Tibial nerve (tissue), 4 donors: Measurements from ENCODE around the gene LRIT1. TPM values are rescaled to one million over a fixed set of nuclear protein-coding genes. Genes with fewer than 3 reads are reported as not detected.

Experiments
- DNase-seq, 2 donors: peaks; one replicate each; pipeline ENCODE4 v3.0.0-alpha.2; 2019; ENCODE audit warnings: low spot score in 2 of 2
- H3K27ac ChIP-seq, 4 donors: fragments of 200-600 bp; sonication (generic) in 3 of 4; one replicate each; pipeline ENCODE4 v1.5.1; 2017 to 2019; ENCODE audit warnings: mild to moderate bottlenecking in 1 of 4
- H3K27me3 ChIP-seq, 2 donors: fragments of 200-600 bp; sonication (generic) in 1 of 2; one replicate each; pipeline versions ENCODE4 v1.5.1 to v1.6.0; 2017 to 2019
- H3K36me3 ChIP-seq, 3 donors: fragments of 200-600 bp; sonication (generic); one replicate each; pipeline ENCODE4 v1.5.1; 2018 to 2019
- H3K4me1 ChIP-seq, 4 donors: fragments of 200-600 bp; sonication (generic) in 3 of 4; one replicate each; pipeline ENCODE4 v1.5.1; 2017 to 2019
- H3K4me3 ChIP-seq, 4 donors: fragments of 200-600 bp; sonication (generic) in 3 of 4; one replicate each; pipeline ENCODE4 v1.5.1; 2017 to 2019; ENCODE audit warnings: mild to moderate bottlenecking in 1 of 4, moderate library complexity in 1 of 4
- H3K9me3 ChIP-seq, 4 donors: fragments of 200-600 bp; sonication (generic) in 3 of 4; one replicate each; pipeline ENCODE4 v1.5.1; 2017 to 2019
- CTCF ChIP-seq, 5 experiments: fragments of 200-600 bp in 3 of 5; fragments of 450-650 bp in 2 of 5; sonication (generic) in 3 of 5; IDR thresholded peaks; one replicate each; pipeline ENCODE4 v1.5.1; 2016 to 2019; ENCODE audit warnings: antibody characterized with exemption in 5 of 5, mild to moderate bottlenecking in 3 of 5, moderate library complexity in 2 of 5
- EP300 ChIP-seq, 2 donors: sonication (generic); formaldehyde crosslinking; IDR thresholded peaks; one replicate each; pipeline ENCODE4 v1.6.1; 2017; ENCODE audit warnings: antibody characterized with exemption in 2 of 2, mild to moderate bottlenecking in 1 of 2
- POLR2A ChIP-seq, 2 donors: fragments of 450-650 bp; IDR thresholded peaks; one replicate each; pipeline ENCODE4 v1.6.1; 2017; ENCODE audit warnings: antibody characterized with exemption in 2 of 2, mild to moderate bottlenecking in 2 of 2, moderate library complexity in 2 of 2
- WGBS, 2 donors: methylation state at CpG; one replicate each; pipeline ENCODE4 v1.1.5; 2018; 5-methylcytosine and 5-hydroxymethylcytosine counted together
- total RNA-seq, 4 donors: library from RNA; depleted of rRNA; stranded (reverse); fragments of >200 nt; gene quantifications; one replicate each; pipeline ENCODE4 v1.1.0, GENCODE V29; 2016

LRIT1 gene
- total RNA-seq, 4 donors from 2014 or later = not detected

DNA sequence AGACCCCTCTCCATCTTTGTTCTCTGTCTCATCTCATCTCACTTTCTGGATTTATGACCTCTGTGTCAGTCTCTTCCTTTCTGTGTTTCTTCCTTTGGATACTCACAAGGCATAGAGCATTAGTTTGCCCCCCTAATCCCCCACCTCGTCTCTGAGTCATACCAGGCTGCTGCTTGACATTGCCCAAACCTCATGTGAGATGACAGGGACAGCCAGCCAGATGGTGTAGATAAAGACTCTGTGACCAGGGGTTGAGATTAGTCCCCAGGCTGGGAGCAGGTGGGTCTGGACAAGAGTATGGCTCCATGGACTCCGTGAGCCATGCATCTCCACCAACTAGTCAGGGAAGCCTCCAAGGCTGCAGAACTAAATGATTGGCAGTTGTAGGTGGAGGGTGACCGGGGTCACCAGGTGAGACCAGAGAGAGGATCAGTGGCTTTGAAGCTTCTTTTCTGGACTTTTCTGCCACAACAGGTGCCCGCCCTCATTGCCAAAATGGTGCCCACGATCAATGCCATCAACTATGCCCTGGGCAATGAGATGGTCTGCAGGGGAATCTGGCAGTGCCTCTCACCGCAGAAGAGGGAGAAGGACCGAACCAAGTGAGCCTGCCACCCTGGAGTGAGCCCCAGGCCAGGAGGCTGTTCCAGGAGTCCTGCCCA lies 16.8 kb upstream of the LRIT1 start:
- no peaks in the 10 kb centered on the region for H3K27me3 ChIP-seq
- H3K9me3 ChIP-seq = no peaks in the 10 kb centered on the region
- H3K4me1 ChIP-seq = peaks cover 0 to 9% (median 0%) of the 10 kb centered on the region in 4 donors
- DNase-seq = no peak
- H3K27ac ChIP-seq = no peak overlapping the region
- 85 to 87% methylated on average over 7 of the region's 7 CpGs for WGBS, 2 donors
- H3K4me3 ChIP-seq = no peak overlapping the region
- no peaks in the 10 kb centered on the region for H3K36me3 ChIP-seq
- TF ChIP-seq POLR2A (IDR thresholded peaks at IDR 0.05) (no peak), CTCF (IDR thresholded peaks at IDR 0.05) (no peak)

DNA sequence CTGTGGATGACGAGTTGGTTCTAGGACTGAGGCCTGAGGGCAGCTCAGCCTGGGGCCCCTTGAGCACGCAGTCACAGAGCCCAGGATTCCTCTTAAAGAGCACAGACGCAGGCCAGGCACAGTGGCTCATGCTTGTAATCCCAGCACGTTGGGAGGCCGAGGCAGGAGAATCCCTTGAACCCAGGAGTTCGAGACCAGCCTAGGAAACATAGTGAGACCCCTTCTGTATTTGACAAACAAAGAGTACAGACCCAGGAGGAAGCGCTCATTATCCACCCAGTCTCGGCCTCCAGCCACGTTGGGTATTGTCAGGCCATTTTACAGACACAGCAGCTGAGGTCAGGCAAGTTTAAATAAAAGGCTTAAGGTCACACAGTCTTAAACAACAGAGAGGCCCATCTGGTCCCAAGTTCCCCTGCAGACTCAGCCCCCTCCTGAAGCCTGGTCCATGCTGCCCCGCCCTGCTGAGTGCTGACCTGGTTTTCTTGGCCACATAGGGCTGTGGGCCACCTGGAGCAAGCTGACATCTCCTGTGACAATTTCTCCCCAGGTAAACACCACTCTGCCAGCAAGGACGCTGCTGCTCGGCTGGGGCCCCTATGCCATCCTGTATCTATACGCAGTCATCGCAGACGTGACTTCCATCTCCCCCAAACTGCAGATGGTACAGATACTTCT lies 16.1 kb upstream of the LRIT1 start:
- WGBS, 2 donors = 71 to 79% methylated on average over 15 of the region's 15 CpGs
- TF ChIP-seq POLR2A (IDR thresholded peaks at IDR 0.05) (no peak), CTCF (IDR thresholded peaks at IDR 0.05) (no peak), EP300 (IDR thresholded peaks at IDR 0.05) (no peak)
- no peak overlapping the region for H3K4me3 ChIP-seq
- peaks cover 0 to 9% (median 0%) of the 10 kb centered on the region in 4 donors for H3K4me1 ChIP-seq
- no peak overlapping the region for H3K27ac ChIP-seq
- DNase-seq = no peak
- no peaks in the 10 kb centered on the region for H3K36me3 ChIP-seq
- H3K27me3 ChIP-seq = no peaks in the 10 kb centered on the region
- no peaks in the 10 kb centered on the region for H3K9me3 ChIP-seq

DNA sequence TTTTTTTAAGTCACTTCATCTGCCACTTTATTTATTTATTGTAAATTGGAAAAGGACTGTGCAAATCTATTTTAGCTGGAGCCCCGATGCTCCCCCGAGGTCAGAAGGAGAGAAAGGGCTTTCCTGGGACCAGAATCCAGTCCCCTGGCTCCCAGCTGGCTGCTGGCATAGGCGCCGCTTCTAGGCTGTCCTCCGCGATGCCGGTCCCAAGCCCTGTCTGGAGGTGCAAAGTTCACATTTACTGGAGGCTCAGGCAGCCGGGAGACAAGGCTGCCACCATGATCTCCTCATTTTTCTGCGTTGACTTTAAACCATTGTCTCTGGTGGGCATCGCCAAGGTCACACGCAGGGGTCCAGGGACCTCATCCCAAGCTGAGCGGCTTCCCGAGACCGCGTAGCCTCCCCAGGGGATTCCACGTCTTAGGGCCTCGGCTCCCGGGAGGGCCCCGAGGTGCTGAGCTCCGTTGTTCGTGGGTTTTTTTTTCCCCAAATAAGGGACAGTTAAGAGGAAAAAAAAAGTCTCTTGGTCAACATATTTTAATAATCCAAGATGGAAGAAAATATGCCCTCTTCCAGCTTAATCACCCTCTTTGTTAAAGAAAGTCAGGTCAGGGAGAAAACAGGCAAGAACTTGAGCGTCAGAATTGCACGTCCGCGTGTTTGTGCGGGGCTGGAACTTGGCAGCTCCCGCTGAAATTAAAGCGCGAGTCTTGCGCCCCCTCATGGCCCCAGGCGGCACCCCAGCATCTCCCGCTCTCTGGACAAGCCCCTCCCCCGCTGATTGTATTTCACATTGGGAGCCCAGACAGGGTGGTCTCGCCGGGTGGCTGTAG lies 15.4 kb upstream of the LRIT1 start:
- no peak for TF ChIP-seq EP300 (IDR thresholded peaks at IDR 0.05)
- TF ChIP-seq CTCF (IDR thresholded peaks at IDR 0.05) = peak; percentile 54 to 78 (median 74)
- no peak for TF ChIP-seq POLR2A (IDR thresholded peaks at IDR 0.05)
- Histone ChIP-seq H3K4me1 (peaks cover 0 to 9% (median 0%) of the 10 kb centered on the region in 4 donors), H3K36me3 (no peaks in the 10 kb centered on the region), H3K27me3 (no peaks in the 10 kb centered on the region), H3K27ac (peak overlapping the region in 1 of 4 donors; percentile 34), H3K9me3 (peaks cover 0 to 3% (median 0%) of the 10 kb centered on the region in 4 donors), H3K4me3 (no peak overlapping the region)
- 32 to 43% methylated on average over 31 to 35 of the region's 35 CpGs for whole genome bisulfite sequencing, 2 donors
- DNase-seq = peak; percentile 21 to 30

DNA sequence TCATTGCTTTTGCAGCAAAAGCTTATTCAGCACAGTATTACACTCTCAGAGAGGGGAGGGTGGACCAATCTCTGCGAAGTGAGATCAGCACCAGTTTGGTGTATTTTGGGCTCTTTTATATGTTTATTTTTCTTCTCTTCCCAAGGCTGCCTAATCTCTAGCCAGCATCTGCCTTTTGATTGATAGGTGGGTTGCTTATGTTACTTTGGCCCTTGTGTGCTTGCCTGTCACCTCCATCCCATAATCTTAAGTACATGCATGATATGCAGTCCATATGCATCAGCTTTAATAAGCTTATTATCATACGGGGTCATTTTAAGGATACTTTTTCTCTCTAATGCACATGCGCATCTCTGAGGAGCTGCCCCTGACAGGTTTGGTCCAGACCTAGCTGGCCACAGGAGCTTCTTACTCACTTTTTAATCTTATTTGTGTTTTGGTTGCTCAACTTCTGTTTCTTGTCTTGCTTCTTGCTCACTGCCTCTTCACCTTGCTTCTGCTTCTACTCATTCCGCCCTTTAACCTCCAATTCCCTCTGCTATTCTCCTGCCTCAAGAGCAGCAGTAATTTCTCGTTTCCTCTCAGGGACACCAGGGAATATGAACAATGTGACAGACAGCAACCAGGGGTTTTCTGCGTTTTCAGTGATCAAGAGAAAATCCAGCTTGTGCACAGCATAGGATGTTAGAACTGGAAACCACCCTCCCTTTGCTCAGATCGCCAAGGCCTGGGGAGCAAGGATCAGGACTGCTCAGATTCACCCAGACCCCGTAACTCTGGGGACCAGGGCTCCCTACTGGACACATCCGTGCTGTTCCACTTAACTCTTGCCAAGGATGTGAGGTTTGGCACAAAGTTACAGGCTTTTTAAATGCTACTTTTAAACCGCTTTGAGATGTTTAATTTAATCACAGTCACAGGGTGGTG lies 13.5 kb upstream of the LRIT1 start:
- no peak overlapping the region for H3K4me3 ChIP-seq
- DNase-seq = no peak
- H3K27ac ChIP-seq = no peak overlapping the region
- 55 to 62% methylated on average over 10 of the region's 10 CpGs for WGBS, 2 donors
- H3K36me3 ChIP-seq = peaks cover 0 to 6% (median 0%) of the 10 kb centered on the region in 3 donors
- TF ChIP-seq CTCF (IDR thresholded peaks at IDR 0.05) (no peak), POLR2A (IDR thresholded peaks at IDR 0.05) (no peak), EP300 (IDR thresholded peaks at IDR 0.05) (no peak)
- peaks cover 0 to 7% (median 0%) of the 10 kb centered on the region in 4 donors for H3K9me3 ChIP-seq
- H3K4me1 ChIP-seq = peaks cover 0 to 9% (median 0%) of the 10 kb centered on the region in 4 donors
- no peaks in the 10 kb centered on the region for H3K27me3 ChIP-seq
